ENCODE data around the gene CSRP2.

The CSRP2 gene

GRCh38 chr12:76878899-76879709 lies at the start of gene CSRP2:
Gene CSRP2 (minus strand): TSS chr12:76879019. CDS start chr12:76866260, 12,759 bp downstream.
- in situ Hi-C loops (cut with MboI; ENCODE audit: low sequenced_read_pairs): no loop called here

- in situ Hi-C loops (cut with MboI; ENCODE audit: low sequenced_read_pairs): no loop called here
These were observed 48.5 kb upstream of the CSRP2 start for GRCh38 chr12:76927170-76927784.

GRCh38 chr12:76925135-76925534 lies 46.3 kb upstream of the CSRP2 start:
- in situ Hi-C loops (cut with MboI; ENCODE audit: low sequenced_read_pairs): no loop called here

- in situ Hi-C loops (cut with MboI; ENCODE audit: low sequenced_read_pairs): no loop called here
These were observed 44.0 kb upstream of the CSRP2 start for GRCh38 chr12:76922866-76923265.

GRCh38 chr12:76921891-76922664 lies 43.3 kb upstream of the CSRP2 start:
- in situ Hi-C loops (cut with MboI; ENCODE audit: low sequenced_read_pairs): no loop called here

- in situ Hi-C loops (cut with MboI; ENCODE audit: low sequenced_read_pairs): no loop called here
These were observed 42.3 kb upstream of the CSRP2 start for GRCh38 chr12:76921100-76921471.

- in situ Hi-C loops (cut with MboI; ENCODE audit: low sequenced_read_pairs): no loop called here
These were observed 41.6 kb upstream of the CSRP2 start for GRCh38 chr12:76920172-76921099.

GRCh38 chr12:76919383-76920171 lies 40.8 kb upstream of the CSRP2 start:
- in situ Hi-C loops (cut with MboI; ENCODE audit: low sequenced_read_pairs): no loop called here

GRCh38 chr12:76916170-76916540 lies 37.3 kb upstream of the CSRP2 start:
- in situ Hi-C loops (cut with MboI; ENCODE audit: low sequenced_read_pairs): no loop called here

- in situ Hi-C loops (cut with MboI; ENCODE audit: low sequenced_read_pairs): no loop called here
These were observed 36.7 kb upstream of the CSRP2 start for GRCh38 chr12:76915361-76916169.

- in situ Hi-C loops (cut with MboI; ENCODE audit: low sequenced_read_pairs): no loop called here
These were observed 35.5 kb upstream of the CSRP2 start for GRCh38 chr12:76914102-76914859.

GRCh38 chr12:76909290-76909689 lies 30.5 kb upstream of the CSRP2 start:
- in situ Hi-C loops (cut with MboI; ENCODE audit: low sequenced_read_pairs): no loop called here

- in situ Hi-C loops (cut with MboI; ENCODE audit: low sequenced_read_pairs): no loop called here
These were observed 29.6 kb upstream of the CSRP2 start for GRCh38 chr12:76908303-76909017.

GRCh38 chr12:76901628-76902380 lies 23.0 kb upstream of the CSRP2 start:
- in situ Hi-C loops (cut with MboI; ENCODE audit: low sequenced_read_pairs): no loop called here

- in situ Hi-C loops (cut with MboI; ENCODE audit: low sequenced_read_pairs): no loop called here
These were observed 20.7 kb upstream of the CSRP2 start for GRCh38 chr12:76899522-76899921.

GRCh38 chr12:76898442-76898841 lies 19.6 kb upstream of the CSRP2 start:
- in situ Hi-C loops (cut with MboI; ENCODE audit: low sequenced_read_pairs): no loop called here

- in situ Hi-C loops (cut with MboI; ENCODE audit: low sequenced_read_pairs): no loop called here
These were observed 17.5 kb upstream of the CSRP2 start for GRCh38 chr12:76896274-76896673.
